Loucy (cell line): Measurements from ENCODE around the gene HSPA4L.

Source experiments
- CTCF ChIP-seq: fragments of 200-600 bp; sonication (generic); conservative IDR thresholded peaks from 2 replicates; pipeline ENCODE4 v1.5.1; 2014; ENCODE audit warnings: mild to moderate bottlenecking, antibody characterized with exemption, low read length
- EZH2phosphoT487 ChIP-seq: fragments of 200-600 bp; IDR thresholded peaks from 2 replicates; pipeline ENCODE4 v1.6.1; 2018; ENCODE audit warnings: antibody characterized with exemption, mild to moderate bottlenecking, moderate library complexity, borderline replicate concordance

- TF ChIP-seq CTCF (no peak), EZH2phosphoT487 (no peak)
These were observed 44.8 kb upstream of the HSPA4L start for GRCh38 chr4:127737295-127737694.
